Prostate gland (tissue), 2 donors: Measurements from ENCODE around the gene IGSF1.

Experiments used
- CTCF ChIP-seq, 4 experiments: fragments of 200-600 bp in 2 of 4; fragments of 450-650 bp in 2 of 4; sonication (generic) in 2 of 4; IDR thresholded peaks; 1 replicate in 3 of 4; 2 replicates in 1 of 4; pipeline ENCODE4 v1.5.1; 2016 to 2019; ENCODE audit warnings: antibody characterized with exemption in 4 of 4, mild to moderate bottlenecking in 2 of 4, moderate library complexity in 2 of 4
- POLR2A ChIP-seq: fragments of 450-650 bp; IDR thresholded peaks from one replicate; pipeline ENCODE4 v1.6.1; 2016; ENCODE audit warnings: antibody characterized with exemption, mild to moderate bottlenecking
- POLR2AphosphoS5 ChIP-seq: sonication (generic); formaldehyde crosslinking; IDR thresholded peaks from one replicate; pipeline ENCODE4 v1.6.1; 2017; ENCODE audit warnings: antibody characterized with exemption

- TF ChIP-seq CTCF (IDR thresholded peaks at IDR 0.05) (no peak), POLR2AphosphoS5 (no peak), POLR2A (no peak)
These were observed 918 bp downstream of the IGSF1 start for GRCh38 chrX:131288188-131288587.
